ENCODE results near the gene INSL3. TPM values are rescaled to one million over a fixed set of nuclear protein-coding genes. Genes with fewer than 3 reads are reported as not detected.
A peak's percentile ranks its signal among the peaks of the same experiment; 100 is the strongest.

The INSL3 gene
- total and polyA plus RNA-seq, 2 donors (not counting 1 experiment from before 2014, with no cell fraction given) = not detected

- no peak overlapping the region for H3K4me3 ChIP-seq (replicated peaks in 1 of 4; ENCODE audit: control extremely low read depth in 1 of 4, insufficient read depth in 1 of 4, low read depth in 3 of 4, low read length in 4 of 4)
- H3K27me3 ChIP-seq (ENCODE audit: control insufficient read depth, insufficient read depth, low read length) = no peaks in the 10 kb centered on the region
- H3K4me2 ChIP-seq (ENCODE audit: extremely low read depth, insufficient read depth, low read length) = no peak overlapping the region
- no peaks in the 10 kb centered on the region for H4K20me1 ChIP-seq (ENCODE audit: control insufficient read depth, extremely low read depth, insufficient read depth, low read length)
- H3K9me3 ChIP-seq (ENCODE audit: control insufficient read depth, insufficient read depth, low read depth, low read length) = no peaks in the 10 kb centered on the region
- H3K27ac ChIP-seq (ENCODE audit: insufficient read depth, low read length) = no peak overlapping the region
- TF ChIP-seq CTCF (conservative IDR thresholded peaks at IDR 0.05 in 1 of 2, IDR thresholded peaks at IDR 0.05 in 1 of 2; ENCODE audit: low read depth in 1 of 2, low read length in 2 of 2) (no peak), EZH2 (IDR thresholded peaks at IDR 0.05; ENCODE audit: low read length, missing control alignments) (no peak)
- no peaks in the 10 kb centered on the region for H3K79me2 ChIP-seq (ENCODE audit: control insufficient read depth, insufficient read depth, low read length)
- no peak overlapping the region for H3K9ac ChIP-seq (ENCODE audit: insufficient read depth, low read length)
- peak in 1 of 2 donors; percentile 66 for DNase-seq (ENCODE audit: low read depth in 2 of 2)
- peaks cover 3% of the 10 kb centered on the region for H3K4me1 ChIP-seq (ENCODE audit: control insufficient read depth, extremely low read depth, insufficient read depth, low read length)
- H3K36me3 ChIP-seq (ENCODE audit: control insufficient read depth, insufficient read depth, low read length) = no peaks in the 10 kb centered on the region
- no peak overlapping the region for H2AFZ ChIP-seq (ENCODE audit: low read length)
Measured at GRCh38 chr19:17775991-17776803, 45.1 kb downstream of the INSL3 start.

- no peak for DNase-seq (ENCODE audit: low read depth in 2 of 2)
- no peaks in the 10 kb centered on the region for H3K79me2 ChIP-seq (ENCODE audit: control insufficient read depth, insufficient read depth, low read length)
- H3K4me3 ChIP-seq (replicated peaks in 1 of 4; ENCODE audit: control extremely low read depth in 1 of 4, insufficient read depth in 1 of 4, low read depth in 3 of 4, low read length in 4 of 4) = no peak overlapping the region
- no peak overlapping the region for H2AFZ ChIP-seq (ENCODE audit: low read length)
- no peaks in the 10 kb centered on the region for H3K36me3 ChIP-seq (ENCODE audit: control insufficient read depth, insufficient read depth, low read length)
- no peak overlapping the region for H3K9ac ChIP-seq (ENCODE audit: insufficient read depth, low read length)
- no peaks in the 10 kb centered on the region for H4K20me1 ChIP-seq (ENCODE audit: control insufficient read depth, extremely low read depth, insufficient read depth, low read length)
- H3K27ac ChIP-seq (ENCODE audit: insufficient read depth, low read length) = no peak overlapping the region
- H3K4me1 ChIP-seq (ENCODE audit: control insufficient read depth, extremely low read depth, insufficient read depth, low read length) = peaks cover 3% of the 10 kb centered on the region
- no peaks in the 10 kb centered on the region for H3K27me3 ChIP-seq (ENCODE audit: control insufficient read depth, insufficient read depth, low read length)
- no peaks in the 10 kb centered on the region for H3K9me3 ChIP-seq (ENCODE audit: control insufficient read depth, insufficient read depth, low read depth, low read length)
- no peak overlapping the region for H3K4me2 ChIP-seq (ENCODE audit: extremely low read depth, insufficient read depth, low read length)
- TF ChIP-seq CTCF (conservative IDR thresholded peaks at IDR 0.05 in 1 of 2, IDR thresholded peaks at IDR 0.05 in 1 of 2; ENCODE audit: low read depth in 1 of 2, low read length in 2 of 2) (peak; percentile 55 to 59), EZH2 (IDR thresholded peaks at IDR 0.05; ENCODE audit: low read length, missing control alignments) (no peak)
Measured at GRCh38 chr19:17775245-17775927, 45.9 kb downstream of the INSL3 start.

- Histone ChIP-seq H3K36me3 (ENCODE audit: control insufficient read depth, insufficient read depth, low read length) (no peaks in the 10 kb centered on the region), H3K4me1 (ENCODE audit: control insufficient read depth, extremely low read depth, insufficient read depth, low read length) (peaks cover 3% of the 10 kb centered on the region), H3K9ac (ENCODE audit: insufficient read depth, low read length) (no peak overlapping the region), H3K79me2 (ENCODE audit: control insufficient read depth, insufficient read depth, low read length) (no peaks in the 10 kb centered on the region), H3K4me3 (replicated peaks in 1 of 4; ENCODE audit: control extremely low read depth in 1 of 4, insufficient read depth in 1 of 4, low read depth in 3 of 4, low read length in 4 of 4) (no peak overlapping the region), H3K9me3 (ENCODE audit: control insufficient read depth, insufficient read depth, low read depth, low read length) (no peaks in the 10 kb centered on the region), H3K4me2 (ENCODE audit: extremely low read depth, insufficient read depth, low read length) (no peak overlapping the region), H3K27ac (ENCODE audit: insufficient read depth, low read length) (no peak overlapping the region), H3K27me3 (ENCODE audit: control insufficient read depth, insufficient read depth, low read length) (no peaks in the 10 kb centered on the region), H2AFZ (ENCODE audit: low read length) (no peak overlapping the region), H4K20me1 (ENCODE audit: control insufficient read depth, extremely low read depth, insufficient read depth, low read length) (no peaks in the 10 kb centered on the region)
- no peak for TF ChIP-seq CTCF (conservative IDR thresholded peaks at IDR 0.05 in 1 of 2, IDR thresholded peaks at IDR 0.05 in 1 of 2; ENCODE audit: low read depth in 1 of 2, low read length in 2 of 2)
- no peak for TF ChIP-seq EZH2 (IDR thresholded peaks at IDR 0.05; ENCODE audit: low read length, missing control alignments)
- DNase-seq (ENCODE audit: low read depth in 2 of 2) = peak; percentile 27 to 30
Measured at GRCh38 chr19:17772172-17772571, 49.1 kb downstream of the INSL3 start.
